ENCODE measurements around the gene PRDM16. TPM values are rescaled to one million over a fixed set of nuclear protein-coding genes. Genes with fewer than 3 reads are reported as not detected.
A peak's percentile ranks its signal among the peaks of the same experiment; 100 is the strongest.

Gene PRDM16
- total and polyA plus RNA-seq, 5 experiments from 2014 or later = not detected

- H3K4me3 Mint-ChIP-seq = no peak overlapping the region
- H3K27me3 Mint-ChIP-seq = no peaks in the 10 kb centered on the region
- H3K27ac Mint-ChIP-seq = no peak overlapping the region
- H3K36me3 Mint-ChIP-seq = no peaks in the 10 kb centered on the region
- no peaks in the 10 kb centered on the region for H3K9me3 Mint-ChIP-seq
- H3K4me1 Mint-ChIP-seq = peaks cover 0 to 2% (median 0%) of the 10 kb centered on the region in 4 donors
- POLR2A ChIA-PET = no interaction called here
- ATAC-seq (no peak), DNase-seq (no peak)
Measured at GRCh38 chr1:3125546-3126368, 56.8 kb downstream of the PRDM16 start.

- no peaks in the 10 kb centered on the region for H3K9me3 Mint-ChIP-seq
- no peak overlapping the region for H3K4me3 Mint-ChIP-seq
- POLR2A ChIA-PET = no interaction called here
- H3K27ac Mint-ChIP-seq = no peak overlapping the region
- DNase-seq (no peak), ATAC-seq (no peak)
- peaks cover 0 to 2% (median 0%) of the 10 kb centered on the region in 4 donors for H3K4me1 Mint-ChIP-seq
- no peaks in the 10 kb centered on the region for H3K27me3 Mint-ChIP-seq
- H3K36me3 Mint-ChIP-seq = no peaks in the 10 kb centered on the region
Measured at GRCh38 chr1:3126756-3127678, 58.0 kb downstream of the PRDM16 start.

GRCh38 chr1:3127738-3128137 is 58.7 kb downstream of the PRDM16 start:
- no peak overlapping the region for H3K27ac Mint-ChIP-seq
- no peaks in the 10 kb centered on the region for H3K9me3 Mint-ChIP-seq
- ATAC-seq = no peak
- H3K4me3 Mint-ChIP-seq = no peak overlapping the region
- POLR2A ChIA-PET = no interaction called here
- peaks cover 0 to 2% (median 0%) of the 10 kb centered on the region in 4 donors for H3K4me1 Mint-ChIP-seq
- H3K36me3 Mint-ChIP-seq = no peaks in the 10 kb centered on the region
- DNase-seq = no peak
- no peaks in the 10 kb centered on the region for H3K27me3 Mint-ChIP-seq

- POLR2A ChIA-PET = no interaction called here
- no peak for DNase-seq
- H3K27ac Mint-ChIP-seq = no peak overlapping the region
- no peak overlapping the region for H3K4me3 Mint-ChIP-seq
- peaks cover 0 to 4% (median 0%) of the 10 kb centered on the region in 5 donors for H3K27me3 Mint-ChIP-seq
- peaks cover 0 to 2% (median 0%) of the 10 kb centered on the region in 4 donors for H3K4me1 Mint-ChIP-seq
- H3K9me3 Mint-ChIP-seq = no peaks in the 10 kb centered on the region
- no peak for ATAC-seq
- no peaks in the 10 kb centered on the region for H3K36me3 Mint-ChIP-seq
Measured at GRCh38 chr1:3128431-3129132, 59.6 kb downstream of the PRDM16 start.

- Mint-ChIP-seq H3K27ac (peak overlapping the region in 1 of 10 donors; percentile 53), H3K9me3 (no peaks in the 10 kb centered on the region), H3K4me1 (peaks cover 0 to 2% (median 0%) of the 10 kb centered on the region in 4 donors), H3K27me3 (peaks cover 0 to 4% (median 0%) of the 10 kb centered on the region in 5 donors), H3K4me3 (no peak overlapping the region), H3K36me3 (no peaks in the 10 kb centered on the region)
- ATAC-seq (no peak), DNase-seq (no peak)
- POLR2A ChIA-PET = no interaction called here
Measured at GRCh38 chr1:3129133-3129490, 60.1 kb downstream of the PRDM16 start.

- ATAC-seq = no peak
- Mint-ChIP-seq H3K27me3 (peaks cover 0 to 4% (median 0%) of the 10 kb centered on the region in 5 donors), H3K36me3 (no peaks in the 10 kb centered on the region), H3K27ac (no peak overlapping the region), H3K4me1 (peaks cover 0 to 2% (median 0%) of the 10 kb centered on the region in 4 donors), H3K9me3 (no peaks in the 10 kb centered on the region), H3K4me3 (no peak overlapping the region)
- POLR2A ChIA-PET = no interaction called here
- DNase-seq = no peak
Measured at GRCh38 chr1:3130268-3130667, 61.3 kb downstream of the PRDM16 start.

- no peaks in the 10 kb centered on the region for H3K36me3 Mint-ChIP-seq
- no peaks in the 10 kb centered on the region for H3K9me3 Mint-ChIP-seq
- H3K27ac Mint-ChIP-seq = no peak overlapping the region
- ATAC-seq = no peak
- H3K4me3 Mint-ChIP-seq = no peak overlapping the region
- POLR2A ChIA-PET = interaction anchor here (1.1 kb wide), 1 partner anchor 152 kb away, joined by 3 read pairs; no protein-coding TSS in a partner anchor
- no peak for DNase-seq
- H3K27me3 Mint-ChIP-seq = peaks cover 0 to 8% (median 0%) of the 10 kb centered on the region in 5 donors
- H3K4me1 Mint-ChIP-seq = peaks cover 0 to 2% (median 0%) of the 10 kb centered on the region in 4 donors
Measured at GRCh38 chr1:3132660-3133059, 63.7 kb downstream of the PRDM16 start.

- no peak overlapping the region for H3K27ac Mint-ChIP-seq
Measured at GRCh38 chr1:3133686-3134085, 64.7 kb downstream of the PRDM16 start.

GRCh38 chr1:3134381-3135072 is 65.5 kb downstream of the PRDM16 start:
- POLR2A ChIA-PET = no interaction called here
- Mint-ChIP-seq H3K27me3 (peaks cover 0 to 8% (median 0%) of the 10 kb centered on the region in 5 donors), H3K27ac (no peak overlapping the region), H3K4me3 (no peak overlapping the region), H3K9me3 (no peaks in the 10 kb centered on the region), H3K36me3 (no peaks in the 10 kb centered on the region), H3K4me1 (no peaks in the 10 kb centered on the region)
- ATAC-seq (no peak), DNase-seq (no peak)

More at GRCh38 chr1:3133686-3134085, 64.7 kb downstream of the PRDM16 start:
- DNase-seq (no peak), ATAC-seq (no peak)
- POLR2A ChIA-PET = interaction anchor here (1.1 kb wide), 1 partner anchor 151 kb away, joined by 3 read pairs; no protein-coding TSS in a partner anchor
- Mint-ChIP-seq H3K4me1 (peaks cover 0 to 2% (median 0%) of the 10 kb centered on the region in 4 donors), H3K36me3 (no peaks in the 10 kb centered on the region), H3K27me3 (peaks cover 0 to 8% (median 0%) of the 10 kb centered on the region in 5 donors), H3K4me3 (no peak overlapping the region), H3K9me3 (no peaks in the 10 kb centered on the region)

- DNase-seq = no peak
- Mint-ChIP-seq H3K27ac (no peak overlapping the region), H3K9me3 (no peaks in the 10 kb centered on the region), H3K4me1 (no peaks in the 10 kb centered on the region), H3K36me3 (no peaks in the 10 kb centered on the region), H3K27me3 (peaks cover 0 to 8% (median 0%) of the 10 kb centered on the region in 5 donors), H3K4me3 (no peak overlapping the region)
- POLR2A ChIA-PET = no interaction called here
- ATAC-seq = no peak
Measured at GRCh38 chr1:3135073-3135702, 66.2 kb downstream of the PRDM16 start.

- Mint-ChIP-seq H3K27ac (no peak overlapping the region), H3K4me3 (no peak overlapping the region), H3K4me1 (no peaks in the 10 kb centered on the region), H3K27me3 (peaks cover 0 to 8% (median 0%) of the 10 kb centered on the region in 5 donors), H3K9me3 (no peaks in the 10 kb centered on the region), H3K36me3 (no peaks in the 10 kb centered on the region)
- DNase-seq (no peak), ATAC-seq (no peak)
- POLR2A ChIA-PET = no interaction called here
Measured at GRCh38 chr1:3135744-3136455, 66.9 kb downstream of the PRDM16 start.

Measured in naive thymus-derived CD8-positive, alpha-beta T cell (primary cell).